Rectal smooth muscle tissue (tissue), 1 donor: ENCODE data around the gene DSCAML1.

ENCODE experiments used
- H3K27ac ChIP-seq: one replicate; pipeline ENCODE4 v1.7.0; 2013; ENCODE audit warnings: low read depth, low read length, inconsistent platforms
- H3K27me3 ChIP-seq: one replicate; pipeline ENCODE4 v1.7.0; 2013; ENCODE audit warnings: low read length; ENCODE audit not compliant: control insufficient read depth, insufficient read depth
- H3K36me3 ChIP-seq: one replicate; pipeline ENCODE4 v1.7.0; 2013; ENCODE audit warnings: low read length; ENCODE audit not compliant: control insufficient read depth, insufficient read depth
- H3K4me1 ChIP-seq: one replicate; pipeline ENCODE4 v1.7.0; 2013; ENCODE audit warnings: low read length; ENCODE audit not compliant: control insufficient read depth, insufficient read depth
- H3K4me3 ChIP-seq: one replicate; pipeline ENCODE4 v1.7.0; 2013; ENCODE audit warnings: low read length
- H3K9ac ChIP-seq: one replicate; pipeline ENCODE4 v1.7.0; 2013; ENCODE audit warnings: low read length

DSCAML1 gene

GRCh38 chr11:117547946-117548345, 249.1 kb downstream of the DSCAML1 start:
- H3K4me3 ChIP-seq, result no peak overlapping the region
- H3K27ac ChIP-seq, result no peak overlapping the region
- H3K27me3 ChIP-seq, result no peaks in the 10 kb centered on the region
- H3K9ac ChIP-seq, result no peak overlapping the region
- H3K4me1 ChIP-seq, result no peaks in the 10 kb centered on the region
- no peaks in the 10 kb centered on the region for H3K36me3 ChIP-seq

- Histone ChIP-seq H3K36me3 (no peaks in the 10 kb centered on the region), H3K9ac (no peak overlapping the region), H3K4me1 (no peaks in the 10 kb centered on the region), H3K4me3 (no peak overlapping the region), H3K27me3 (no peaks in the 10 kb centered on the region), H3K27ac (no peak overlapping the region)
Observed at GRCh38 chr11:117547195-117547850, 249.7 kb downstream of the DSCAML1 start.

GRCh38 chr11:117546431-117547194, 250.4 kb downstream of the DSCAML1 start:
- no peak overlapping the region for H3K4me3 ChIP-seq
- no peaks in the 10 kb centered on the region for H3K27me3 ChIP-seq
- no peaks in the 10 kb centered on the region for H3K36me3 ChIP-seq
- H3K27ac ChIP-seq, result no peak overlapping the region
- no peaks in the 10 kb centered on the region for H3K4me1 ChIP-seq
- no peak overlapping the region for H3K9ac ChIP-seq

GRCh38 chr11:117545706-117546105, 251.3 kb downstream of the DSCAML1 start:
- Histone ChIP-seq H3K27ac (no peak overlapping the region), H3K4me3 (no peak overlapping the region)

GRCh38 chr11:117544130-117544800, 252.8 kb downstream of the DSCAML1 start:
- Histone ChIP-seq H3K27ac (no peak overlapping the region), H3K4me1 (no peaks in the 10 kb centered on the region), H3K27me3 (no peaks in the 10 kb centered on the region), H3K36me3 (no peaks in the 10 kb centered on the region), H3K9ac (no peak overlapping the region), H3K4me3 (no peak overlapping the region)

More at GRCh38 chr11:117545706-117546105, 251.3 kb downstream of the DSCAML1 start:
- Histone ChIP-seq H3K9ac (no peak overlapping the region), H3K27me3 (no peaks in the 10 kb centered on the region), H3K36me3 (no peaks in the 10 kb centered on the region), H3K4me1 (no peaks in the 10 kb centered on the region)

GRCh38 chr11:117541211-117541610, 255.8 kb downstream of the DSCAML1 start:
- Histone ChIP-seq H3K4me3 (no peak overlapping the region), H3K36me3 (no peaks in the 10 kb centered on the region), H3K27me3 (no peaks in the 10 kb centered on the region), H3K27ac (no peak overlapping the region), H3K9ac (no peak overlapping the region), H3K4me1 (no peaks in the 10 kb centered on the region)

- no peak overlapping the region for H3K9ac ChIP-seq
- no peak overlapping the region for H3K27ac ChIP-seq
- H3K36me3 ChIP-seq, result no peaks in the 10 kb centered on the region
- H3K27me3 ChIP-seq, result peaks cover 2% of the 10 kb centered on the region
- no peak overlapping the region for H3K4me3 ChIP-seq
- H3K4me1 ChIP-seq, result no peaks in the 10 kb centered on the region
Observed at GRCh38 chr11:117538263-117539135, 258.5 kb downstream of the DSCAML1 start.

- Histone ChIP-seq H3K27me3 (peaks cover 2% of the 10 kb centered on the region), H3K9ac (no peak overlapping the region), H3K36me3 (no peaks in the 10 kb centered on the region), H3K4me3 (no peak overlapping the region), H3K4me1 (no peaks in the 10 kb centered on the region), H3K27ac (no peak overlapping the region)
Observed at GRCh38 chr11:117535850-117536411, 261.1 kb downstream of the DSCAML1 start.

GRCh38 chr11:117535201-117535849, 261.7 kb downstream of the DSCAML1 start:
- H3K27me3 ChIP-seq, result peaks cover 2% of the 10 kb centered on the region
- no peaks in the 10 kb centered on the region for H3K4me1 ChIP-seq
- H3K9ac ChIP-seq, result no peak overlapping the region
- no peak overlapping the region for H3K27ac ChIP-seq
- no peak overlapping the region for H3K4me3 ChIP-seq
- no peaks in the 10 kb centered on the region for H3K36me3 ChIP-seq

- Histone ChIP-seq H3K36me3 (no peaks in the 10 kb centered on the region), H3K4me3 (no peak overlapping the region), H3K27me3 (peaks cover 2% of the 10 kb centered on the region), H3K27ac (no peak overlapping the region), H3K9ac (no peak overlapping the region), H3K4me1 (no peaks in the 10 kb centered on the region)
Observed at GRCh38 chr11:117532568-117532967, 264.4 kb downstream of the DSCAML1 start.

- H3K36me3 ChIP-seq, result no peaks in the 10 kb centered on the region
- H3K27me3 ChIP-seq, result no peaks in the 10 kb centered on the region
- no peak overlapping the region for H3K27ac ChIP-seq
- H3K9ac ChIP-seq, result no peak overlapping the region
- H3K4me1 ChIP-seq, result no peaks in the 10 kb centered on the region
- no peak overlapping the region for H3K4me3 ChIP-seq
Observed at GRCh38 chr11:117529816-117530215, 267.2 kb downstream of the DSCAML1 start.
